Stimulated activated CD8-positive, alpha-beta memory T cell treated with anti-CD3 and anti-CD28 coated beads, Interleukin-12 subunit alpha, Interleukin-12 subunit beta, amount 100 ng/mL, for 4 hours (primary cell): ENCODE data around the gene UBA1.

Experiments
- DNase-seq: peaks from one replicate; pipeline ENCODE4 v3.0.0-alpha.2; 2020; ENCODE audit warnings: low read depth

Gene UBA1

GRCh38 chrX:47169726-47170515 is 23.7 kb upstream of the UBA1 start:
- no peak for DNase-seq

- DNase-seq = no peak
Observed at GRCh38 chrX:47170861-47171692, 22.6 kb upstream of the UBA1 start.

GRCh38 chrX:47171996-47172395 is 21.6 kb upstream of the UBA1 start:
- DNase-seq = no peak

- DNase-seq = no peak
Observed at GRCh38 chrX:47172549-47172948, 21.1 kb upstream of the UBA1 start.

- DNase-seq = no peak
Observed at GRCh38 chrX:47172971-47173792, 20.4 kb upstream of the UBA1 start.

GRCh38 chrX:47174376-47174775 is 19.3 kb upstream of the UBA1 start:
- no peak for DNase-seq

- no peak for DNase-seq
Observed at GRCh38 chrX:47174846-47175587, 18.6 kb upstream of the UBA1 start.

- no peak for DNase-seq
Observed at GRCh38 chrX:47175588-47175980, 18.0 kb upstream of the UBA1 start.

GRCh38 chrX:47176101-47176740 is 17.4 kb upstream of the UBA1 start:
- no peak for DNase-seq

GRCh38 chrX:47177079-47177478 is 16.6 kb upstream of the UBA1 start:
- DNase-seq = no peak

- DNase-seq = no peak
Observed at GRCh38 chrX:47178337-47178736, 15.3 kb upstream of the UBA1 start.

GRCh38 chrX:47179221-47179927 is 14.3 kb upstream of the UBA1 start:
- DNase-seq = no peak

GRCh38 chrX:47179928-47180255 is 13.7 kb upstream of the UBA1 start:
- DNase-seq = no peak

- DNase-seq = no peak
Observed at GRCh38 chrX:47180346-47180745, 13.3 kb upstream of the UBA1 start.

- DNase-seq = no peak
Observed at GRCh38 chrX:47181301-47181700, 12.3 kb upstream of the UBA1 start.

- DNase-seq = no peak
Observed at GRCh38 chrX:47182106-47182700, 11.4 kb upstream of the UBA1 start.

GRCh38 chrX:47184486-47184885 is 9.1 kb upstream of the UBA1 start:
- no peak for DNase-seq

GRCh38 chrX:47185241-47185640 is 8.4 kb upstream of the UBA1 start:
- no peak for DNase-seq

GRCh38 chrX:47186096-47186740 is 7.4 kb upstream of the UBA1 start:
- DNase-seq = no peak
